Embryonic facial prominence (tissue), 1 donor: ENCODE results near the gene MRPL14.

ENCODE experiments used
- DNase-seq: peaks from one replicate; pipeline ENCODE4 v3.0.0-alpha.2; 2016; ENCODE audit errors: extremely low spot score

The MRPL14 gene

GRCh38 chr6:44066394-44067172, 60.7 kb downstream of the MRPL14 start:
- no peak for DNase-seq

GRCh38 chr6:44065443-44066140, 61.7 kb downstream of the MRPL14 start:
- DNase-seq = no peak

GRCh38 chr6:44064948-44065272, 62.3 kb downstream of the MRPL14 start:
- no peak for DNase-seq

GRCh38 chr6:44064089-44064947, 62.9 kb downstream of the MRPL14 start:
- no peak for DNase-seq

- DNase-seq = no peak
Measured at GRCh38 chr6:44063561-44064059, 63.6 kb downstream of the MRPL14 start.
